GM18867 (cell line): ENCODE data around the gene ALDOC.
A peak's percentile ranks its signal among the peaks of the same experiment; 100 is the strongest.

Source experiments
- ATAC-seq: cut with Tn5 transposase; IDR thresholded peaks from one replicate; pipeline ENCODE4 v1.9.1; 2021; ENCODE audit warnings: mild to moderate bottlenecking, moderate library complexity; ENCODE audit not compliant: unreplicated experiment

ALDOC gene

GRCh38 chr17:28553000-28553505 is 23.6 kb downstream of the ALDOC start:
- ATAC-seq: no peak

- peak; percentile 59 for ATAC-seq
Measured at GRCh38 chr17:28552176-28552999, 24.3 kb downstream of the ALDOC start, which contains the start of gene UNC119. UNC119 (minus strand) TSS chr17:28552624; CDS start chr17:28552557, 67 bp downstream.

- ATAC-seq: no peak
Measured at GRCh38 chr17:28551421-28552175, 25.1 kb downstream of the ALDOC start.

- no peak for ATAC-seq
Measured at GRCh38 chr17:28550858-28551257, 25.8 kb downstream of the ALDOC start.

GRCh38 chr17:28549236-28550132 is 27.2 kb downstream of the ALDOC start:
- ATAC-seq: peak; percentile 30

GRCh38 chr17:28548417-28549130 is 28.1 kb downstream of the ALDOC start:
- ATAC-seq: no peak

GRCh38 chr17:28547623-28548416 is 28.9 kb downstream of the ALDOC start:
- ATAC-seq: peak; percentile 38

- ATAC-seq: no peak
Measured at GRCh38 chr17:28547096-28547622, 29.5 kb downstream of the ALDOC start.

GRCh38 chr17:28545787-28546415 is 30.8 kb downstream of the ALDOC start:
- no peak for ATAC-seq

- ATAC-seq: no peak
Measured at GRCh38 chr17:28545141-28545503, 31.6 kb downstream of the ALDOC start.

GRCh38 chr17:28544402-28545140 is 32.1 kb downstream of the ALDOC start:
- no peak for ATAC-seq

- no peak for ATAC-seq
Measured at GRCh38 chr17:28541439-28541838, 35.3 kb downstream of the ALDOC start.

- ATAC-seq: no peak
Measured at GRCh38 chr17:28540231-28540630, 36.5 kb downstream of the ALDOC start.

GRCh38 chr17:28538296-28538895 is 38.3 kb downstream of the ALDOC start:
- ATAC-seq: no peak

- no peak for ATAC-seq
Measured at GRCh38 chr17:28537219-28537610, 39.5 kb downstream of the ALDOC start.

- no peak for ATAC-seq
Measured at GRCh38 chr17:28536532-28537218, 40.0 kb downstream of the ALDOC start.

- no peak for ATAC-seq
Measured at GRCh38 chr17:28534740-28535375, 41.8 kb downstream of the ALDOC start.
